HG03159 (cell line): ENCODE measurements around the gene ATG7.
"Not testable (repeated sequence)": the region's sequence is repeated elsewhere in the genome, so short reads cannot be mapped to it uniquely, and the experiment has no call there.

Experiments used
- ATAC-seq: cut with Tn5 transposase; IDR thresholded peaks from one replicate; pipeline ENCODE4 v1.9.1; 2021; ENCODE audit warnings: mild to moderate bottlenecking, moderate library complexity; ENCODE audit not compliant: unreplicated experiment

ATG7 gene

GRCh38 chr3:11348877-11349276, 76.7 kb downstream of the ATG7 start:
- ATAC-seq = not testable (repeated sequence)

DNA sequence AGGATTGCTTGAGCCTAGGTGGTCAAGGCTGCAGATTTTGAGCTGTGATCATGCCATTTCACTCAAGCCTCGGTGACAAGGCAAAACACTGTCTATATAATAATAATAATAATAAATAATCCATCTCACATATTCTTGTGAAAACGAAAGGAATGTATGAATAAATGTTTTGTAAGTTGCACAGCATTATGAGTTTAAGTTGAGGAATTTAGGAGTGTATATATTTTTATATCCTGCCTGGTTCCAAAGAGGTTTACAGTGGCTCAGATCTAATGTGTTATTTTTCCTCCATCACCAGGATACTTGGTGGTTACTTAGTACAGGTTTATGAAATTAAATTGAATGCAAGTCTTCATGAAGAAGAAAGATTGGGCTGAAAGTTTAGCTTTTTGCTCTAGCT, 77.2 kb downstream of the ATG7 start:
- no peak for ATAC-seq

- ATAC-seq = no peak
These were observed 78.2 kb downstream of the ATG7 start for GRCh38 chr3:11350374-11350773.

DNA sequence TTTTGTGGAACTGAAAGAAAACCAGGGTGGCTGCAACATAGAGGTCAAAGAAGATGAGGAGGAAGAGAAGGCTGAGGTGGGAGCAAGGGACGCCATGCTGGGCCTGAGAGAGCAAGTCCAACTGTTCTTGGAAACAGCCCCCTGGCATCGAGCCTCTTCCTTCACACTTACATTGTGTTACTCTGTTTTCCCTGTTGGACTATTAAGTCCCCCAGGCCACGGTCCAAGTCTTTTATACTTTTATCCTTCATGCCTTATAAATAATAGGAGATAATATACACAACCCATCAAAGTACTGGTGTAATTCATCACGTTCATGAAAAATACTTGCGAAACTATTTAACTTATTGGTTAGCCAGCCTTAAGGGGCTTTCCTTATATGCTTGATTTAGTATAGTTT, 79.3 kb downstream of the ATG7 start:
- ATAC-seq = no peak

DNA sequence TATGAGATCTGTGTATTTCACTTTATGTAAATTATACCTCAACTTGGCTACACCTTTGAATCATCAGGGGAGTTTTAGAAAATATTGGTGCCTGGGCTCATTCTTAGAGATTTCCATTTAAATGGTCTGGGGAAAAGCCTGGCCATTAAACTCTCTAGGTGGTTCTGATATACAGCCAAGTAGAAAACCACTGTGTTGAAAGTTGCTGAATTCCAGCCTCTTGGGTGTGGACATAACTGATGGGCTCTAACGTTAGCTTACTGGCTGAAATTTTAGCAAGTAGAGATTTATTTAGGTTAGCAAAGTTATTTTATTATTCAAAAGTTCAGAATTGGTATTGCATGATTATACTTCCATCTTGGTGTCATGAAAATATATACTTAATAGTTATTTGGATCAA, 84.1 kb downstream of the ATG7 start:
- ATAC-seq = no peak

DNA sequence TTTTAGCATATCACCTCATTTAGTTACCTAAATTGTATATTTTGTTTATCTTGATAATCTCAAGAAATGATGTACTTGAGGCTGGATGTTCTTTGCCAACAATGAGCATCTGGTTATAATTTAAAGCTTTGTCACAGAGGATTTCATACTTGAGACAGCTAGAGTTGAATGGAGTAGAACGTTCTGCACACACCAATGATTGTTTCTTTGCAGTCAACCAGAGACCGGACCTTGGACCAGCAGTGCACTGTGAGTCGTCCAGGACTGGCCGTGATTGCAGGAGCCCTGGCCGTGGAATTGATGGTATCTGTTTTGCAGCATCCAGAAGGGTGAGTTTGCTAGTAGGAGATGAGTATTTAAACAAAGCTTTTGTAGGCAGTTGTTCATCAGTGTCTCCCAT, 90.4 kb downstream of the ATG7 start:
- ATAC-seq = no peak

DNA sequence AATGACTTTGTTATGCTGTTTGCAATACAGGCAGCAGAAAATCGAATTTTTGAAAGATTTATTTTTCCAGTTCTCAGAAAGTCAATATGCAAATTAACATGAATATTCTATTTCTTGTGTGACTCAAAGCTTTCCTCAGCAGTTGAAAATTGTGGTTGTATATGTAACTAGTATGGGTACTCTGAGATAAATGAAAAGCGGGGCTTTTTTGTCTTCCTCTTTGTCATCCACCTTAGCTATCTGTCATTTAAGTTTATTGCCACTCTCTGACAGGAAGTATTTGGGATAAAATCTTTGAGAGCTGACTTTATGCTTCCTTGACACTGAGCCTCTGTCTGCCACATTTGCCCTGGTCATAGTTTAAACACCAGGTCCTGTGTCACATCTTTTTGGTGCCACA, 91.5 kb downstream of the ATG7 start:
- no peak for ATAC-seq

DNA sequence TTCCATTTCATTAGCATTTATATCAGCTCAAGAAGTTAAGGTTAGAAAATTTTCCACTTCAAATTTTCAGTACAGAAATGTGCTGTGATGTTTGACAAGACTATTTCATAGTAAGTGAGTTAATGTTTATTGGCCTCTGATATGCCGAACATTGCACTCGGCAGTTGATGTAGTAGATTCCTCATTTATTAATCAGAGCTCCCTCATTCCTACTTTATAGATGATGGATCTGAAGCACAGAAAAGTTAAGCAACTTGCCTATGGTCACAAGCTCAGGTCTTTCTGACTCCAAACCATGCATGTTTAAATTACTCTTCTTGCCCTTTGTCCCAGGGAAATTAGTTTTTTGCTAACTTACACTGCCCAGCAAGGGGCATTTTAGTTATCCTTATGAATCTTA, 92.0 kb downstream of the ATG7 start:
- ATAC-seq = no peak

DNA sequence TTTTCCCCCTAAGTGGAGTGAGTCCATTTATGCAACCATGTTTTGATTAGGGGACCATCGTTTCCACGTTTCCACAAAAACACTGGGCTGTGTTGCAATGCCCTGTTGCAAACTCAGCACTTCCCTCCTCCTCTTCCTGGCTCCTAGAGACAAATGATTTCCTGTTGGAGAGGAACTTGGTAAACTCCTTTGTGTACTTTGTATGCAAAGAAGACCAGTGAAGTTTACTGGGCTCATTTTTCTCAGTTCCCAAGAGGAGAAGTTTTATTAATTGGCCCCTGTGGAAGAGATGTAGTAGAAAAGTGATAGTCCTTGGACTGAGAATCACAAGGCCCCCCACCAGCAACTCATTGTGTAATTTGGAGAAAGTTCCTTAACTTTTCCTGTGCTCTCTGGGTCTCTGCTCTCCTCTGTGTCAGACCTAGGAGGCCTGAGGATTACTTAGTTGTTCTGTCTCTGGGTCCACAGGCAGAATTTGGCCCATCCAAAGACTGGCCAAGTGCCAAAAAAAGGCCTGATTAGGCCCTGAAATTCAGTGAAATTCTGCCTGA, 95.0 kb downstream of the ATG7 start:
- ATAC-seq = no peak

- ATAC-seq = no peak
These were observed 98.0 kb downstream of the ATG7 start for GRCh38 chr3:11370191-11370590.

- no peak for ATAC-seq
These were observed 98.8 kb downstream of the ATG7 start for GRCh38 chr3:11370966-11371365.

DNA sequence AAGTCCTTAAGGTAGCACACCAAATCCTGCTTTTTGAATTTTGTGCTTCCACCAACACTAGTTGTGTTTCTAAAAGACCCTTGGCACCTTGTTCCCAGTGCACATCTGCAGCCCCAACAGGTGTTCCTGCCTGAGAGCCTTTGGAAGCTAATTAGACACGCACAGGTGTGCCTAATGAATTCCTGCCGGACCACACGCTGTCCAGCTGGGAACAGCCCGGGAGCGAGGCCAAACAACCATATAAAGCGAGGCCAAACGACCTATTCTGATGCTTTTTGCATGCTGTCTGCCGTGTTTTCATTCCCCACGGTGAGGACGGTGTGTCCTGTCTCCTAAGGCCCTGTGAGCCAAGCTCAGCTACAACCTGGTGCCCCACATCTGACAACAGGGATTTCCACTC, 99.5 kb downstream of the ATG7 start:
- no peak for ATAC-seq

DNA sequence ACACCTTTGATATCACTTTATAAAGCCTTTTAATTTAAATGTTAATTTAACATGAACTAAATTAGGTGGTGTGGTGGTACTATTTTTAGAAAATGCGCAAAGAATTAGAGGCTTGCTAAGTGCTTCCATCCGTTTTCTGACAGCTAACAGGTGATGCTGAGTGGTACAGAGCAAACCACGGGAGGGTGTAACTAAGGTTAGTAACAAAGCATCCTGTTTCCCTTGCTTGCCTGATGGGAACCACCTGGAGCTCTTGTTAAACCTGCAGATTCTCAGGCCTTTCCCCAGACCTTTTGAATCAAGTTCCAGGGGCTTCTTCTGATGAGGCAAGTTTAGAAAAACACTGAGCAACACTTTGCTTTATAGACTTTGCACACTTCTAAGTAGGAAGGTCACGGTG, 101.0 kb downstream of the ATG7 start:
- no peak for ATAC-seq

GRCh38 chr3:11373654-11374053, 101.5 kb downstream of the ATG7 start:
- ATAC-seq = no peak

DNA sequence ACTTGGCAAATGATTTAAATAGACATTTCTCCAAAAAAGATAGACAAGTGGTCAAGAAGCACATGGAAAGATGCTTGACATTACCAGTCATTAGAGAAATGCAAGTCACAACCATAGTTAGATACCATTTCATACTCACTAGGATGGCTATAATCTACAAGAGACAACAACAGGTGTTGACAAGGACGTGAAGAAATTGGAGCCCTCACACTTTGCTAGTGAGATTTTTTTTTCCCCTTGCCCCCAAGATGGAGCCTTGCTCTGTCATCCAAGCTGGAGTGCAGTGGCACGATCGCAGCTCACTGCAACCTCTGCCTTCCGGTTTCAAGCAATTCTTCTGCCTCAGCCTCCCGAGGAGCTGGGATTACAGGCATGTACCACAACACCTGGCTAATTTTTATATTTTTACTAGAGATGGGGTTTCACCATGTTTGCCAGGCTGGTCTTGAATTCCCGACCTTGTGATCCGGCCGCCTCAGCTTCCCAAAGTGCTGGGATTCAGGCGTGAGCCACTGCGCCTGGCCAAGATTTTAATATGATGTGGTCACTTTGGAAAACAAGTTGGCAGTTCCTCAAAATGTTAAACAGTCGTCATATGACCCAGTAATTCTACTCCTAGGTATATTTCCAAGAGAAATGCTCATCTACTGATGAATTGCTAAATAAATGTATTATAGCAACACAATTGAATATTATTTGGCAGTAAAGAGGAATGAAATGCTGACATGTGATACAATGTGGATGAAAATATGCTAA, 103.3 kb downstream of the ATG7 start:
- ATAC-seq = no peak

GRCh38 chr3:11377719-11378118, 105.5 kb downstream of the ATG7 start:
- no peak for ATAC-seq

GRCh38 chr3:11379238-11379823, 107.1 kb downstream of the ATG7 start:
- ATAC-seq = no peak

- no peak for ATAC-seq
These were observed 107.9 kb downstream of the ATG7 start for GRCh38 chr3:11379824-11380701.

- ATAC-seq = no peak
These were observed 108.9 kb downstream of the ATG7 start for GRCh38 chr3:11381141-11381540.

DNA sequence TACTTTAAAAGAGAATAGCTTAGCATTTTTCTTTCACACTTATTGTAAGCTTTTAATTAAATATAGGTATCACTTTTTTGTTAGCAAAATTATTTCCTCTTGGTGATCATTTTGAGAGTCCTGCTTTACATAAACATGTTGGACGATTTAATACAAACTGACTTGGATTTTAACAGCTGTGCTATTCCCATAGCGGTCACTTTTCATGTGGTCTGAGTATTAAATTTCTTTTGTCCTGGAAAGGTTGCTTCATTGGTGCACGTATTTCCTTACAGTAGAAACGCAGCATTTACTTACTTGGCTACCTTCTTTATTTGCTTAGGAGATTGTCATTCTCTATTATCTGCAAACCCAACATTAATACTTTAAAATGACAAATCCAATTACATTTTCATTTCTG, 109.4 kb downstream of the ATG7 start:
- no peak for ATAC-seq

GRCh38 chr3:11382146-11382745, 110.0 kb downstream of the ATG7 start:
- ATAC-seq = no peak
